NOMO-1 treated with dmso at 0.1 percent for 144 hours (cell line): ENCODE data around the gene TBC1D7.
"Not testable (repeated sequence)": the region's sequence is repeated elsewhere in the genome, so short reads cannot be mapped to it uniquely, and the experiment has no call there.

Source experiments
- DNase-seq: peaks from one replicate; lab custom pipeline; 2025; ENCODE audit not compliant: unreplicated experiment; lab: John Stamatoyannopoulos, UW

Gene TBC1D7

GRCh38 chr6:13326031-13326586 is 2.2 kb downstream of the TBC1D7 start:
- DNase-seq: not testable (repeated sequence)

DNA sequence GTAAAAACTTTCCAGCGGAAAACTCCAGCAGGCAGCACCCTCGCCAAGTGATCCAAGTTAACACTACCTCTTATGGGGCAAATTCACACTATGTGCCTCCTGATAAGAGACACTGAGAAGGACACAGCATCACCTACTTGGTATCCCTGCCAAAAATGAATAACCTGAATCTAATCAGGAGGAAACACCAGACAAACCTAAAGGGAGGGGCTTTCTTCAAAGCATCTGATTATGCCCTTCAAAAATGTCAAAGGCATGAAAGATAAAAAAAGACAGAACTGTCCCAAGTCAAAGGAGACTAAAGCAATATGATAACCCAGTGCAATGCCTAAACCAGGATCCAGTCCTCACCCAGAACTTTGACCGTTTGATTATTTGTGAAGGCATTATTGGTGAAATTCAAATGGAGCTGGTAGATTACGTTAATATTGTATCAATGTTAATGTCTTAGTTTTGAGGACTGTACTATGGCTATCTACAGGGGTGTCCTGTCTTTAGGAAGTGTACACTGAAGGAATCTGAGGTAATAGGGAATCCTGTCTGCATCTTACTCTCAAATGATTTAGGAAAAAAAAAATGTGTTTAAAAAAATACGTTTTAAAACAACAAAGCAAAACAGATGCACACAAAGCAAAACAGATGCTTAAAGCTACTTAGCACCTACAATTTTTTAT is 8.3 kb downstream of the TBC1D7 start:
- no peak for DNase-seq

DNA sequence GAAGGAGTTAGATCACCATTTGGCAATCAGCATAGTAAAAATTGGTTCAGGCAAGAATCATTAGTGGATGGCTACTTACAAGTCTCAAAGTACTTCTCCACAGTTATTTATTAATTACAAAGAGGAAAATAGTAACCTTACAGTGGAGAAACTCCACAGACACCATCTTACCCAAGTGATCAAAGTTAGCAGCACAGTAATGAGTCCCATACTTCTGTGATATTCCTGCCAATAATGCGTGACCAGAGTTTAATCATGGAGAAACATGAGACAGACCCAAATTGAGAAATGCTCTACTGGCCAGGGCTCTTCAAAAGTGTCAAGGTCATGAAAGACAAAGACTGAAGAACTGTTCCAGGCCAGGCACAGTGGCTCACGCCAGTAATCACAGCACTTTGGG is 9.5 kb downstream of the TBC1D7 start:
- DNase-seq: no peak

DNA sequence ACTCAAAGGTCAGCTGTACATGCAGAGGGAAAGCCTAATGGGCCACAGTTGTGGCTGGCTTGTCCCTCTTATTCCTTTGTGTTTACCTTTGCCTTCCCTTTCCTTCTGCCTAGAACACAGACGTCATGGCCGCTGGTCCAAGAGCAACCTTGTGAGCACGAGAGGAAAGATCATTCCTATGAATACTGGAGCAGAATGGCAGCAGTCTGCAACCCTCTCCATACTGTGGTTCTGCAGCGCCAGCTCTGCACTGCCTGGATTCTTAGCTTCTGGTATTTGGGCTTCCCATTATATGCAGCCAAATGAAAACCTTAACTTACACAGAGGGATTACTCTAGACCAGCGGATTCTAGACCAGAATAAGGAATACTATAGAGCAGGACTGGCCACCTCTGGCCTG is 12.4 kb downstream of the TBC1D7 start:
- DNase-seq: no peak

DNA sequence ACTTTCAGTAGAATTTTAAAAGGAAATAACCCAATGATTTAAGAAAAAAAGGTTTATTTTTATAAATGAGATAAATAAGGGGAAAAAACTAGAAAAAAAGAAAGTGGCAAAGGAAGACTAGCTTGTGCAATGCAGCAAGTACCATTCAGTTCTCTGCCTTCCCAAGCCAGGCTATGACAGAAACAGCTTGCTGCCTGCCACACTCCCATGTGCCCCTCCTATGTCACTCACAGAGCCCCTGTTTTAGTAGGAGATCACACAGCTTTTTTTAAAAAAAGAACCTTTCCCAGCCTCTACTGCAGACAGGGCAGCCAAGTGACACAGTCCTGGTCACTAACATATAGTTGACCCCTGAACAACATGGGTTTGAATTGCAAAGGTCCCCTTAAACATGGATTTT is 13.5 kb downstream of the TBC1D7 start:
- no peak for DNase-seq

DNA sequence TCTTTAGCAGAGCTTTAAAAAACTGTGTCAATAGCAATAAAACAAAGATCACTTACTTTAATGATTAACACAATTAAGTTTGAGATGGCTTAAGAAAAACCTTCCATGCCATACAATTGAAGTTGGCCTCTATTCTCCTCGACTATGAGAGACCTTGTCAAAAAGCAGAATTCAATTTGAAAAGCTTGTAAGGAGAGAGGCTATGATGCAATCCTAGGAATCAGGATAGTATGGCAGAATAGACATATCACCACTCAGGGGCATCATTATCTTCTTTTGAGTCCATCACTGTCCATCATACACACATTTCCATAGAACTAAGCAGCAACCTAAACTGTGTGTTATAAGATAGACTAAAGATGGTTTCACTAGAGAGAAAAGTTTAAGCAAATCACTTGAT is 17.2 kb downstream of the TBC1D7 start:
- no peak for DNase-seq

- no peak for DNase-seq
These were observed 20.0 kb downstream of the TBC1D7 start for GRCh38 chr6:13308332-13308731.

GRCh38 chr6:13307508-13307995 is 20.8 kb downstream of the TBC1D7 start:
- no peak for DNase-seq

DNA sequence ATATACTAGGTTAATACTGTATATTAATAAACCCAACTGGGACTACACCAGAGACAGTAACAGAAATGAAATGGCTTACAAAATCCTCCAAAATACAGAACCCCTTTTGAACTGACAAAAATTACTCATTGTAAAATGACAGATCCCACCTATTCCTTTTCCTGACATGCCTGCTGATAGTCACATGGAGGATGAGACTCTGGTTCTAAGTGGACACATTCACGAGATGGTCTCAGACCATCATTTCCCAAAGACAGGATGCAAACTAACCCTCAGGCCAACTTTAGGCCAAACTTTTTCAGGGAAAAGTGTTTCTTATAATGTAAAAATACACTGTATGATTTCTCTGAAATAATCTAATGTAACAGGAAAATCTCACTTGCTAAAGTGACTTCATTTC is 22.5 kb downstream of the TBC1D7 start:
- DNase-seq: no peak

DNA sequence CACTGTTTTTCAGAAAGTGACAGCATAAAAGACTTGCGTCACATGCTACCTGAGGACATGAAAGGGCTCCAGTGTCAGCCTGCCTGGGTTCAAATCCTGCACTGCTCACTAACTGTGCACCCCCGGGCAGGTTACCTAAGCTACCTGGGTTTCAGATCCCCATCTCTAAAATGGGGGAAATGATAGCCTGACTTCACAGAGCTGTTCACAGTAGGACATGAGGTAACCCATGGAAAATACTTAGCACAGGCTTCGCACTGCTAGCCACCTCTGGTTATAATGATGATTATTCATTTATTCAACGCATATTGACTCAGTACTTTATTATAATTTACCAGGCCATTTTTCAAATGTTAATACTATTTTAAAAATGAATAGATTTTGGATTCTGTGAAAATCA is 23.0 kb downstream of the TBC1D7 start:
- no peak for DNase-seq

DNA sequence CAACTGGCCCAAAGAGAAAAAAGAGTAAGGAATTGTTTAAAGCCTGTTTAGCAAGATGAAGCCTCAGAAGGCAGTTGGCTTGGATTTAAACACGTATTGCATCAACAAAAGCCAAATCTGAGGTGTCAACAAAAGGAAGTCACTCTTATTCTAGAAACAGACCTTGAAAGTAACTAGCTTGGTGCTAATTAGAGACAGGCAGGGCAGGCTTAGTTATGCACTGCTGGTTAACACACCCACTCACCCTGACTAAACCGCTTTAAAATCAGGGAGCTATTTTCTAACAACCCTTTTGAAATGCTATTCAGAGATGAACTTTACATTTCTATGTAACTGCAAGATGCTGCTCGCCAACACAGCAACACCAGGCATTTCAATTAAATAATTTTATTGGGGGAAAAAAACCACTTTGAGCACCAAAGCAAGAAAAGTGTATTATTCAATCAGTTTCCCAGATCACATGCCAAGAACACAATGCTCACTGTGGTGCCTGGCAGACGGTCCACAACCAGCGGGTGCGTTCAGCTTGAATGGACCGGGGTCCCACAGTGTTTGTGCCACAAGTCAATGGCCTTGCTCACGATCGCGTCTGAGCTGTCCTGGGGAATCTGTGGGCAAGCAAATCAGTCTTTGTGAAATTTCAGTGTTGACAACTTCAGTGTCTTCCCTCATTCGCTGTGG is 23.6 kb downstream of the TBC1D7 start:
- no peak for DNase-seq

DNA sequence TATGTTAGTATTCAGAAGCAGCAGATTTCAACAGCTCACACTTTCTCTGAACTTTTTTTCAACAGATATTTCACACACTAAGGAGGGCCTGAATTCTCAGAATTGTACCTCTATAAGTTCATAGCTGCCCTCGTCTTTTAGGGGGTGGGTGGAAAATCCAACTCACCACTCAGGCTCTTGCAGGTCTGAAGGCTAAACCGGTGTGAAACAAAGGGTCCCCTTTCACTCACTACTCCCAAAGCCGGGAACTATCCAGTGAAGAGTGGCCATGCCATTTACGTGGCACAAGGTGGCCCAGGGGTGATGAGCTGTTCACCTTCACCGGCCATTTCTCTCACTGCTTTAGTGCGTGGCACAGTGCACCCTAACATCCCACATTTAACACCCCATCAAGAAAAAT is 24.2 kb downstream of the TBC1D7 start:
- no peak for DNase-seq

DNA sequence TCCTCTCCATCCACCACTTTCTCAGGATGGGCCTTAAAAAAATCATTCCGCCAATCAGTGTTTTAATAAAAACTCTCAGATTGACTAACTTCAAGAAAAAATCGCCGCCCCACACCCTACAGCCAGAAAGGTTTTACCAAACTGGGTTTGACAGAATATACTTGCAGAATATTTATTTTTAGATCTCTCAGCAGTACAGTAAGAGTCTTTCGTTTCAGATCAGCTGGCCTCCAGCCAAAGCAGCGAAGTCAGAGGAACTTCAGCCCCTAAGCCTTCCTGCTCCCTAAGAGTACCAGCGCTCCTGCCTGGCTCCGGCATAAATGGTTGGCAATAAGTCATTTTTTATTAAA is 24.7 kb downstream of the TBC1D7 start:
- no peak for DNase-seq

DNA sequence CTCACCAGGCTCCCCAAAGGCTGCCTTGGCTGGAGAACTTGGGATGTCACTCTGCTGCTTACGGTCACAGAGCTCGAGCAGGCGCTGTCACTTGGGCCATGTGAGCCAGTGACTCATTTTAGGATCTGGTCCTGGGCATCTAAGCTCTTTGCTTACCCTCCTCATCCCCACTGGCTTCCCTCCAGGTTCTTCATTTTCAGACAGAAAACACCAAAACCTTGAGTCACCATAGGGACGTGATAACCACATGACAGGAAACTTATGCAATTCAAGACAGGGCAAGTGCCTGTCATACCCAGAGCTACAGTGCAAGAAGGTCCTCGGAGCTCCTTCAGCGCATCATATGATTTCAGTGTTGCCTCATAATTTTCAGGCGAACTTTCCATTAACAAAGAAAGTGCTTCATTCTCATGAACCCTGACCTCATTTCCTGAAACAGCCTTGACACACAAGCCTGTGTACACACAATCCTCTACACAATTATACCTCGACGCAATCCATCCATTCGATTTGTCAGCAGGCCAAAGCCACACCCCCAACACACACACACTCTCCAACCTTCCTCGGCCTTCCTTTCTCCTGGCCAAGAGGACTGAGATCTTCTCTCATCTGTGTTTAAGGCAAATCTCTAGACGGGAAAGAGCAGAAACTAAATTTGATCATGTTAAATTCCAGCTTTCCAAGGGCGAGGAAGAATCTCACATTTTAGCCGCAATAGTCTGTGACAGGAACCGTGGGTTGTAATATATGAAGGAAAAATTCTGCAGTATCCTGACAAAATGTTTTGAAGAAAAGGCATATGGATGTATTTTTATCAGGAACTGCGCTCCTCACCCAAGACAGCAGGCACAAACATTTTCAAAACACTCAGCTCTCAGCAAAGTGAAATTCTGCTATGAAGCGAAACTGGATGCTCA is 25.3 kb downstream of the TBC1D7 start:
- peak; percentile 94 for DNase-seq

GRCh38 chr6:13302291-13302690 is 26.0 kb downstream of the TBC1D7 start:
- no peak for DNase-seq

DNA sequence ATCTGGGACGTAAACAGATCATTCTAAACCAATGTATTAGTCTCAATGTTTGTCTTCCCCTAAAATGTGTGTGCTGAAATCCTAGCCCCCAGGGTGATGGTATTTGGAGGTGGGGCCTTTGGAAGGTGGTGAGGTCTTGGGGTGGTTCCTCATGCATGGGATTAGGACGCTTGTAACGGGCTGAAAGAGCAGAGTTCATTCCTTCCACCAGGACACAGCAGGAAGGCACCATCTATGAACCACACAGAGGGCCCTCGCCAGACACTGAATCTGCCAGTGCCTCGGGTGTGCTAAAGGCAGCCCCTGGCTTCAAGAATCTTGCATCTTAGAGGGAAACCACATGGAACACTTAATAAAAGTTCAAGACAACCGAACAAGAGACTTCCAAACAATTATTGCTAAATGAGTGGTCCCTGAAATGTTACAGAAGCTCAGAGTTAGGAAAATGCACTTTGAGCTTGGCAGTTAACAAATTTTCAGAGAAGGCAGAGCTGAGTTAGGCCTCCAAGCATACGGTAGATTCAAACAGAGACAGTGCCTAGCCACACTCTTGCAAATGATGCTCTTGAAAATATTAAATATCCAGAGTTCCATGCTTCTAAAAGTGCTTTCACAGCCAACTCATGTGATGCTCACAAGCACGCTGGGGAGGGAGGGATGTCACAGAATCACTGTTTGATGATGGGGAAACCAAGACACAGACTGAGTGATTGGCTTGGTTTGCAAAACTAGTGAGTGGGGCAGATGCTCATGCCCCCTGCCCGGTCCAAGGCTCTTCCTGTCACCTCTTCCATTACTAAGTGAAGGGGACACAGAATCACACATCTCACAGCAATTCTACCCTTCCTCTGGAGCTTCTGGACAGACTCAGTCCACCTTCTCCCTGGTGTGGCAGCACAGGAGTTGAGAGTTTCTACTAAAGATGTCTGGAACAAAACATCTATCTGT is 27.4 kb downstream of the TBC1D7 start:
- no peak for DNase-seq

DNA sequence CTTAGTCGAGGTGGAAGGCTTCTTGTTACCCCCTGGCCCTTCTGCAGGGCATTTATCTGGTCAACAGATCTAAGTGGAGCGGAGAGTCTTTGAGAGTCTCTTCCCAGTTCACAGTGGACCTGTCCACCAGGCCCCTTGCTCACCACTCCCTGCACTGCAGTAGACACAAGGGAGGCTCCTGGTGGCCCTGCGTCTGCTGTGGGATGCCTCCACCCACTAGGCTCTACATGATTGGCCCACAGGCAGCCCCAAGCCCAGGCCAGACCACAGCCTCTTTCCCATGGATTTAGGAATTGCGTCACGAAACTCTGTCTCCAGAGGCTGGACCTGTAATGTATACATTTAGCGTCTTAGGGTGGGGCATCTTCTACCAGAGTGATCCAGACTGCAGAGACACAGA is 28.4 kb downstream of the TBC1D7 start:
- no peak for DNase-seq

DNA sequence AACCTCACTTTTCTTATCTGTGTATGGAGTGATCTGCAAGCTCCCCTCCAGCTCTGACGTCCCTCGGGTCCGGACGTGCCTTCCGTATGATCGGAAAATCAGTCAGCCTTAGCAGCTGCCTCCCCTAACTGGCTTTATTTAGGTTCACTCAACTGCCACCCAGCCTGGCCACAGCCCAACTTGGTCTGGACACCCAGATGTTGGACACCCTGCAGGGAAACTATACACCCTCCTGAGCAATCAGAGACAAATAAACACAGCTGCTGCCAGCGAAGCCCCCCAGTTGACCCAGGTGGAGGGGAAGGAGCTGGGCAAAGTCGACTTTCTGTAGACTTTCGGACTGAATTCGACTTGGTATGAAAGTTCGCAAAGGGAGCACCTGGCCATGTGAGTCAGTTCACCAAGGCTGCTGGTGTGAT is 28.9 kb downstream of the TBC1D7 start:
- no peak for DNase-seq

DNA sequence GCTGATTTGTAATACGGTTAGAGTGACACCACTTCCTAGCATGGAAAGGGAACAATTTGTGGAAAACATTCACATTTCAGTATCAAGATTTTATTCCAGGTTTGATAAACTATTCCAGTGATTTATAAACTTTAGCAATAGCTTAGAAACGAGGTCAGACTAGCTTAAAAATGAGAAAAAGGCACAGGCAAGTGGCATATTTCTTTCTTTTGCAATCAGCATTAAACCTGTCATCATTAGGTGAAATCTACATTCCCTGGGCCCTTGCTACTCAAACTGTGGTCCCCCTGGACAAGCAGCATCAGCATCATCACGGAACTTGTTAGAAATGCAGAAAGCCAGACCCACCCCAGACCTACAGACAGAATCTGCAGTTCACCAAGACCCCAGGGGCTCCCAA is 29.9 kb downstream of the TBC1D7 start:
- DNase-seq: no peak

DNA sequence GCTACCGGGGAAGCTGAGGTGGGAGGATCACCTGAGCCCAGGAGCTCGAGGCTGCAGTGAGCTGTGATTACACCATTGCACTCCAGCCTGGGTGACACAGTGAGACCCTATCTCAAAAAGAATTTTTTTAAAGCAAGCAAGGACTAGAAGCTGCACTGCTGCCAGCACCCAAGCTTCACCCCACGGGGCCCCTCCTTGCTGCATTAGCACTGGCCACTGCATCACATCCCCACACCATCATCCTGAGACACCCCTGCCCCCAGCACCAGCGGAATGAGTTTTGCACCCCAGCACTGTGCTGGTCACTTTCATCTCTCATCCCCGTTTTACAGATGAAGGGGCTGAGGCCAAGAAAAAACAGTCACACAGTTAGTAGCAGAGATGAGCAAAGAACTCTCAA is 30.9 kb downstream of the TBC1D7 start:
- no peak for DNase-seq
